Stimulated activated CD8-positive, alpha-beta memory T cell treated with anti-CD3 and anti-CD28 coated beads, Interleukin-12 subunit alpha, Interleukin-12 subunit beta, amount 100 ng/mL, for 1 hour (primary cell): ENCODE results near the gene PLAGL2.

Experiments used
- DNase-seq: peaks from one replicate; pipeline ENCODE4 v3.0.0-alpha.2; 2020; ENCODE audit warnings: low read depth

The PLAGL2 gene

GRCh38 chr20:32230707-32231106 is 23.2 kb upstream of the PLAGL2 start:
- no peak for DNase-seq

GRCh38 chr20:32229251-32229747 is 21.8 kb upstream of the PLAGL2 start:
- DNase-seq = no peak

DNA sequence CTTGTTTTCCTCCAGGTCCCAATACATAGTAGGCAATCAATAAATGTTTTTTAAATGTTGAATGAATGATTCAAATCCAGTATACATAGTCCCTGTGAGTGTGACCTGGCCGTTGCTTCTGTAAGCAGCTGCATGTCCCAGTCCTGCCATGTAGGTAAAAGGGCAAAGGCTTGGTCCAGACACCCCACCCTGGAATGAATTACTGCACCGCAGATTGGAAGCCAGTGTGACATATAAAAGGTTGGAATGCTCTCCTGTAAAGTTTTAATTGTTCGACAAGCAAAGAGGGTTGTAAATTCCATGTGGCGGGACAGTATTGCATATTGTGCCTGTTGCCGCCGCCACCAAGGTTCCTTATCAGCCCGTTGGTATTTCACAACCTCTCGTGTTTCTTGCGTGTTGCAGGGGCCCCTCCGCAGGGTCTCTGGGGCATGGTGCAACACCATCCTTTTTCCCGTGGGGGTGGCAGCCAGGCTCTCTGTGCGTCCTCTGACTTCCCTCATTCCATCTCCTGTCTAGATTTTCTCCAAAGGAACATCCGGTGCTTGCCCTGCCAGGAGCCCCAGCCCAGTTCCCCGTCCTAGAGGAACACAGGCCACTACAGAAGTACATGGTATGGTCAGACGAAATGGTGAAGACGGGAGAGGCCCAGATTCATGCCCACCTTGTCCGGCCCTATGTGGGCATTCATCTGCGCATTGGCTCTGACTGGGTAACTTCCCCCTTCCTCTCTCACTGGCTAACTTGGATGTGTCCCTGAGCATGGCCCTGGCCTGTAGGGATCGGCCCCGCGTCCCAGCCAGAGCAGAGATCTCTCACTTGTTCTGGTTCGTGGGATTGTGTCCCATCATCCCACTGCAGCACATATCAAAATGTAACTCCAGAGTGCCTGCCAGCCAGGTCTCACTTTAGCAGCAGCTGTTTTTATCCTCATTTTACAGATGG is 20.5 kb upstream of the PLAGL2 start:
- DNase-seq = no peak

DNA sequence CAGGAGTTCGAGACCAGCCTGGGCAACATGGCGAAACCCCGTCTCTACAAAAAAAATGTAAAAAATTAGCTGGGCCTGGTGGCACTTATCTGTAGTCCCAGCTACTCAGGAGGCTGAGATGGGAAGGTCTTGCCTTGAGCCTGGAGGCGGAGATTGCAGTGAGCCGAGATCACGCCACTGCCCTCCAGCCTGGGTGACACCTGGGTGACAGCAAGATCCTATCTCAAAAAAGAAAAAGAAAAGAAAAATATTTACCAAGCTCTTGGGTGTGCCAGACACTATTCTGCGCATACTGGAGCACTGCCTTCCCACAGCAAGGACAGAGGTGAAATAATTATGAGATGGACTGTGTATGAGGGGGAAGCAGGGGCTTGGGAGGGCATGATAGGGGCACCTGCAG is 19.8 kb upstream of the PLAGL2 start:
- no peak for DNase-seq

DNA sequence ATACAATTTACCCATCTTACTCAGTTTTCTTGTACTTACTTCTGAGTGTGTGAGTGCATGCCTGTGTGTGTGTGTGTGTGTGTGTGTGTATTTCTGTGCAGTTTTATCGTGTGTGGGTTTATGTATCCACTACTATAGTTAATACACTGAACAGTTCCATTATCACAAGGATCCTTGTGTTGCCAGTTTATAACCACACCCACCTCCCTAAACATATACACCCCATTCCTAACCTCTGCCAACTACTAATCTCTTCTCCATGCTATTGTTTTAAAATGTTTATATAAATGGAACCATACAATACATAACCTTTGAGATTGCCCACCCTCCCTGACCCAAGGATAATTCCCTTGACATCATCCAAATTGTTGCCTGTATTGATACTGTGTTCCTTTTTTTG is 18.8 kb upstream of the PLAGL2 start:
- no peak for DNase-seq

- no peak for DNase-seq
Measured at GRCh38 chr20:32224463-32224862, 16.9 kb upstream of the PLAGL2 start.

DNA sequence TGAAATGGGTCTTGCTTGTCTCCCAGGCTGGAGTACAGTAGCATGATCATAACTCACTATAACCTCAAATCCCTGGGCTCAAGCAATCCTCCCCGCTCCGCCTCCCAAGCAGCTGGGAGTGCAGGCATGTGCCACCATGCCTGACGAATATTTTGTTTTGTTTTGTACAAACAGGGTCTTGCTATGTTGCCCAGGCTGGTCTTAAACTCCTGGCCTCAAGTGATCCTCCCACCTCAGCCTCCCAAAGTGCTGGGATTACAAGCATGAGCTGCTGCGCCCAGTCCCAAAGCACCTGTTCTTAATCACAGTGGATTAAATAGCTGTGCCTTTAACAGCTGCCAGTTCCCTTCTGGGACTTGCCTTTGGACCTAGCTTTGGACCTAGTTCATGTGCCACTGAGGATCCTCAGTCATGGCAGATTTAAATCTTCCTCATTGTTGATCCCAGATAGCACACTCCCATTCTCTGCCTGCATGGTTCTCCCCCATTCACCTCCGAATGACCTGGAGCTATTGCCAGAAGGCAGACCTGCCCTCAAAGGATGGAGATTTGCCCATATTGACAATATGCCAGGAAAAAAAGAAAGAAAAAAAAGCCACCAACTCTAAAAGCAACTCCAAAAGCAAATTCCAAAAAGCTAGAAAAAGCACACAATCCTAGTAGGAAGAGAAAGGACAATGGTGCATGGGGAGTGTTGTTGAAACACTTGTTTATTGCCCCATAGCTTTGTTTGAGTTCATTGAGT is 10.8 kb upstream of the PLAGL2 start:
- DNase-seq = no peak

- DNase-seq = no peak
Measured at GRCh38 chr20:32216179-32217142, 8.9 kb upstream of the PLAGL2 start.

- DNase-seq = no peak
Measured at GRCh38 chr20:32215729-32216128, 8.2 kb upstream of the PLAGL2 start.

GRCh38 chr20:32215147-32215546 is 7.6 kb upstream of the PLAGL2 start:
- no peak for DNase-seq

DNA sequence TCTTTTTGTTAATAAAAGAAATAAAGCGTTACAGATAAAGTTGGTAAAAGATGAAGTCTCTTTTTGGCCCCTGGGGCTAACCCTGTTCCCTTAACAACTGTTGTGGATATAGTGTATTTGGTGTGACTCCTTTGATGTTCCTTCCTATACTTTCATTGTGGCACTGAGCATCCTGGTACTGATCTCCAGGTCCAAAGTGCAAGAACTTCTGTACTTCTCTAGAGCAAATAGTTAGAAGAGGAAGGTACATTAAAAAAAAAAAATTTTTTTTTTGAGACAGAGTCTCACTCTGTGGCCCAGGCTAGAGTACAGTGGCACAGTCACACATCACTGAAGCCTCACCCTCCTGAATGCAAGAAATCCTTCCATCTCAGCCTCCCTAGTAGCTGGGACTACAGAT is 6.3 kb upstream of the PLAGL2 start:
- no peak for DNase-seq

DNA sequence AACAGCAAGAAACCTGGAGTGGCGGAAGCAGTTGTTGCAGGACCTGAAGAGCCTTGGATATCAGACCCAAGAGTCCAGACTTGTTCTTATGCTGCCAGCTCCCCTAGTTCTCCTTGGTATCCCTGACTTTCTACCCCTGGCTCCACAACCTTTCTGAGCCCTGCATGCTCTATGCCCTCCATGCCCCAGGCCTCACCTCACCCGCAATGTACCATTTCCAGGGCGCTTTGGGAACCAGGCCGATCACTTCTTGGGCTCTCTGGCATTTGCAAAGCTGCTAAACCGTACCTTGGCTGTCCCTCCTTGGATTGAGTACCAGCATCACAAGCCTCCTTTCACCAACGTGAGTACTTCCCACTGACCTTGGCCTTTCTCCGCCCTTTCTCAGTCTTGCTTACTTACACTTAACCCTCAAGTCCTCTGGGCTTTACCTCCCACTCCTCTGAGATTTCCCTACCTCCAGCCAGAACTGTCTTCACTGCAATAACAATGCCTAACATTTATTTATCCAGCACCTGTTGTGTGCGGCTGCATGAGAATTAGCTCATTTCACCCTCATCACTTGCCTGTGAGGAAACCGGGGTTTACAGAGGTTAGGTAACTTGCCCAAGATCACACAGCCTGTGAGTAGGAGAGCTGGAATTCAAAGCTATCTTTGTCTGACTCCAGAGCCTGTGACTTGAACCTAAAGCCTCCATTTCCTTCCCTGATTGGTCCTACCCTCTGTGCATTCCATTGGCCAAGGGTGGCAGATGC is 2.5 kb upstream of the PLAGL2 start:
- DNase-seq = no peak

- DNase-seq = no peak
Measured at GRCh38 chr20:32208499-32209154, 1.1 kb upstream of the PLAGL2 start.

DNA sequence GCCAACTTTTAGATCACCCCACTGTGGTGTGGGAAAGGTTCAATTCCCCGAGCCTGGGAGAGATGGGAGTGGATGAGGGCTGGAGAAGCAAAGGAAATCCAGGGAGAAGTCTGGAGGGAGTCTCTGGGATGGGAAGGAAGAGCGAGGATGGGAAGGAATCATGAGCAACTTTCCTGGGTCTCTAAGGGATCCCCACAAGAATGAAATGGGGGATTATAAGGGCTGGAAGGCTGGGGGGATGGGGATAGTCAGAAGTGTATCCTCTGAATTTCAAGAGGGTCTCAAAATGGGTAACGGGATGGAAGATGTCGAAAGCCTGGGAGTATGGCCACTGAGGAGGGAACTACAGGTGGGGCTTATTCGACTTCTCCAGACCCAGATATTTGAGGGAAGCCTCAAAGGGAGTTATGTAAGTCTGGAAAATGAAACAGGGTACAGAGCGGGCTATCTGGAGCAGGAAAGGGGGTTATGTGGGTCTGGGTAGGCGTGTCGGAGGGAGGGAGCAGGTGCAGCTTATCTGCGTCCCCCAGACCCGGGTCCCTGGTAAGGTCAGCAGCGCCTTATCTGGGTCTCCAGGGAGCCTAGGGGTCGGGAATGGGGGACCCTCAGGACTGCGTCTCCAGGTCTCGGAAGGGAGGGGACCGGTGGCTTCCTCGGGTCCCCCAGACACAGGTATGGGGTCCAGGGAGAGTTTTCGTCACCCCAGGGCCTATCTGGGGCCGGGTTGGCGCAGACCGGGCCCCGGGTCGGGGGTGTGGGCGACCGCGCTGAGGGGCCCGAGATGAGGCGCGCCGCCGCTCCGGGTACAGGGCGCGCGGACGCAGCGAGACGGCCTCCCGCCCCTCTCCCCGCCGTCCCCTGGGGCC is 550 bp downstream of the PLAGL2 start:
- DNase-seq = no peak

- no peak for DNase-seq
Measured at GRCh38 chr20:32205843-32206759, 1.4 kb downstream of the PLAGL2 start.

- no peak for DNase-seq
Measured at GRCh38 chr20:32205110-32205842, 2.3 kb downstream of the PLAGL2 start.

GRCh38 chr20:32204205-32205109 is 3.1 kb downstream of the PLAGL2 start:
- no peak for DNase-seq
